NCI-H82 treated with DMSO at 0.1 percent for 48 hours (cell line): ENCODE measurements around the gene SRP54.
"Not testable (repeated sequence)": the region's sequence is repeated elsewhere in the genome, so short reads cannot be mapped to it uniquely, and the experiment has no call there.

Experiments
- DNase-seq: peaks from one replicate; lab custom pipeline; 2025; ENCODE audit not compliant: unreplicated experiment; lab: John Stamatoyannopoulos, UW

SRP54 gene

DNA sequence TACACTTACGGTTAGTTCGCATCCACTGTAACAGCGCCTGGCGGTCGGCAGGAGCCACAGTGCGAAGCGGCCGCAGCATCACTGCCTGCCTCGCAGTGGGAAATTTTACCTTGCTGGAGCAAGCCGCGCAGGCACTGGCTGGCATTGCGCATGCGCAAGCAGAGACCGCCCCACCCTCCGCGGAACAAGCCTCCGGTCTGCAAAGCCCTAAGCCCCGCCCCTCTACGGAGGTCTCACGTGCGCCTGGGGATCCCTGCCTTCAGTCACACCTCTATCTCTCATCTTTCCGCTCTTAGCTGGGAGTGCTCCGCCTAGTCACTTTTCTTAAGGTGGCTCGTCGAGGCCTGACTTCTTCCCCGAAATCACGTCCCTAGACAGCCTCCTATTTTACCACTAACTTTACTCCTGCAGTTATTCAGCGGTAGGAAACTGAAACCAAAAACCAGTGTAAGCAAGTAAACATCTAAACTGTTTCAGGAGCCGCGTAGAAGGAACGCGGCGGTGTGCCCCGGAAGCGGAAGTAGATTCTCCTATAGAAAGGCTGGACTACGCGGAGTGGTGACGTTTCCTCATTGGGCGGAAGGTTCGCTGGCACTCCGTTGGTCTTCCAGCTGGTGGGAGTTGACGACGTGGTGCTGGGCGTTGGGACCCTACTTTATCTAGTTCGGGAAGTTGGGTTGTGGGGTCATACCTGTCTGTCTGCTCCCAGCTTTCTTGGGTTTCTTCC lies at the start of gene SRP54:
SRP54 (plus strand) TSS at position 572 of the 727 bp plus-strand sequence. CDS start 13,718 bp downstream, outside the sequence.
- DNase-seq, result peak; percentile 93

GRCh38 chr14:34933301-34933700 lies 49.5 kb upstream of the SRP54 start:
- no peak for DNase-seq

DNA sequence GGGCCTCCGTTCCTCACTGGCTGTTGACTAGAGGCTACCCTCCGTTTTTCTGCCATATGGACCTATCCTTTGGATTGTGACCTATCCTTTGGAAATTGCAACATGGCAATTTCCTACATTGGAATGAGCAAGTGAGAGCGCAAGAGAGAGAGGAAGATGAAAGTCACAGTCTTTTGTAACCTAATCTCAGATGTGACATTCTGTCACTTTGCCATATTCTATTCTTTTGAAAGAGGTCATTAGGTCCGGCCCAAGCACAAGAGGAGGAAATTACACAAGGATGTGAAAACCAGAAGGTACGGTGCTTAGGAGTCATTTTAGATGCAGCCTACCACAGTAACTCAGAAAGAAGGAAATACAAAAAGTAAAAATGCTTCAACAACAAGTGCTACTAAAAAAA lies 47.3 kb upstream of the SRP54 start:
- DNase-seq, result no peak

- no peak for DNase-seq
These were observed 45.4 kb upstream of the SRP54 start for GRCh38 chr14:34937442-34937841.

GRCh38 chr14:34937876-34938275 lies 44.9 kb upstream of the SRP54 start:
- DNase-seq, result no peak

GRCh38 chr14:34943506-34943905 lies 39.3 kb upstream of the SRP54 start:
- DNase-seq, result no peak

DNA sequence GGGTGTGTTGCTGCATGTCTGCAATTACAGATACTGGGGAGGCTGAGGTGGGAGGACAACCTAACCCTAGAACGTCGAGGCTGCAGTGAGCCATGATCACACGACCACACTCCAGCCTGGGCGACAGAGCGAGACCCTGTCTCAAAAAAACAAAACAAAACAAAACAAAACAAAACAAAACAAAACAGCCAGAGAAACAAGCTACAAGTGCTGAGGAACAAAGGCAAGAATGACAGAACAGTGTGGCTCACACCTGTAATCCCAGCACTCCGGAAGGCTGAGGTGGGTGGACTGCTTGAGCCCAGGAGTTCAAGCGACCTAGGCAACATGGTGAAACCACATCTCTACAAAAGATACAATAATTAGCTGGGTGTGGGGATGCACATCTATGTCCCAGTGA lies 38.0 kb upstream of the SRP54 start:
- no peak for DNase-seq

DNA sequence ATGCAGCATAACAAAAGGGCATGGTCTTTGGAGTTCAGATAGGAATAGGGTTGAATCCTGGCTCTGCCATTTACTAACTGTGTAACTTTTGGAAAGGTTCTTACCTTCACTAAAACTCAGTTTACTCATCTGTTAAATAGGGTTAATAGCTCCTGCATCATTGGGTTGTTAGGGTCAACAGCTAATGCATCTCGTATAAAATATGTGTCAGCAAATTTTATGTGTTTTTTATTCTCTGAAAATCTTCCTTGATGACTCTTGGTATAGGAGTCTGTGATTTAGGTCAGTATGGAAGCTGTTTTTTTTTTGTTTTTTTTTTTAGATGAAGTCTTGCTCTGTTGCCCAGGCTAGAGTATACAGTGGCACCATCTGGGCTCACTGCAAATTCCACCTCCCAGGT lies 36.1 kb upstream of the SRP54 start:
- no peak for DNase-seq

DNA sequence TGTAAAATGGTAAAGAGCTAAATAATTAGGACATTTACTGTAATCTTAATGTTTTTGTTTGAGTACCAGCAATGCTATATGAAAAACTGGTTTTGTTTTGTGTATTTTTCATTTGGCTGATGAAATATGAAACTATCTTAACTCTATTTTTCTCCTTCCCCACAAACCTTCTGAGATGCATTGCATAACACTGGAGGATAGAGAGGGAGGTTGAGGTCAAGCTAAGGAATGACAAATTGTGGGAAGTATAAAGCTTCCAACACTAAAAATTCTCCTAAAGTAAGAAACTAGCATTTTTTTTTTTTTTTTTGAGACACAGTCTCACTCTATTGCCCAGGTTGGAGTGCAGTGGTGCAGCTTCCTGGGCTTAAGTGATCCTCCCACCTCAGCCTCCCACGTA lies 31.5 kb upstream of the SRP54 start:
- no peak for DNase-seq

DNA sequence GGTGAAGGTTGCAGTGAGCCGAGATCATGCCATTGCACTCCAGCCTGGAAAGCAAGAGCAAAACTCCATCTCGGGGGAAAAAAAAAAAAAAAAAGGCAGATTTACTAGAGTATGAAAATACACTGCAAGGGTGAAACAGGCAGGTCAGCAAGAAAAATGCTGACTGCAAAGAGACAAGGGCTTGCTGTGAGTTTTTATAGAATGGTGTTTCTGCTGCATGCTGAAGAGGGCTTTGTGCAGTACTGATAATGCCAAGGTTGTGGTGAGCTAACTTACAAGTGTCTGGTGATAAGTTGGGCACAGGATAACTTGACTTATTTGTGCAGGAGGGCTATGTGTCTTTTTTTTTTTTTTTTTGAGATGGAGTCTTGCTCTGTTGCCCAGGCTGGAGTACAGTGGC lies 25.9 kb upstream of the SRP54 start:
- no peak for DNase-seq

DNA sequence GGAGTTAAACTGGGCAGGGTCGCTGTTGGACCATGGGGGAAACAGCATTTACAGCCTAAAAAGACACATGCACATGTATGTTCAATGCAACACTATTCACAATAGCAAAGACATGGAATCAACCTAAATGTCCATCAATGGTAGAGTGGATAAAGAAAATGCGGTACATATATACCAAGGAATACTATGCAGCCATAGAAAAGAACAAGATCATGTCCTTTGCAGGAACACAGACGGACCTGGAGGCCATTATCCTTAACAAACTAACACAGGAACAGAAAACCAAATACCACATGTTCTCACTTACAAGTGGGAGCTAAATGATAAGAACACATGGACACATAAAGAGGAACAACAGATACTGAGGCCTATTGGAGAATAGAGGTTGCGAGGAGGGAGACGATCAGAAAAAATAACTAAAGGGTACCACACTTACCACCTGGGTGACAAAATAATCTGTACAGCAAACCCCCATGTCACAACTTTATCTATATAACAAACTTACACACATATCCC lies 25.0 kb upstream of the SRP54 start:
- DNase-seq, result no peak

DNA sequence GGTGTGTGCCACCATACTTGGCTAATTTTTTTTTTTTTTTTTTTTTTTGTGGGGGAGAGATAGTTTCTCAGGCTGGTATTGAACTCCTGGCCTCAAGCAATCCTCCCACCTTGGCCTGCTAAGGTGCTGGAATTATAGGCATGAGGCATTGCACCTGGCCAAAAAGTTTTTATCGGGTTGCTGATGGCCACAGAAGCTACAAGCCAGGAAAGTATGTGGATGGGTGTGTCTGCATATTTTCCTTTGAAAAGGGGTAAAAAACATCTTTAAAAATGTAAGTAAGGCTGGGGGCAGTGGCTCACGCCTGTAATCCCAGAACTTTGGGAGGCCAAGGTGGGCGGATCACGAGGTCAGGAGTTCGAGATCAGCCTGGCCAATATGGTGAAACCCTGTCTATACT lies 20.7 kb upstream of the SRP54 start:
- not testable (repeated sequence) for DNase-seq

GRCh38 chr14:34964977-34965764 lies 17.6 kb upstream of the SRP54 start:
- DNase-seq, result no peak

- DNase-seq, result no peak
These were observed 16.9 kb upstream of the SRP54 start for GRCh38 chr14:34965912-34966311.

GRCh38 chr14:34966413-34966812 lies 16.4 kb upstream of the SRP54 start:
- no peak for DNase-seq

DNA sequence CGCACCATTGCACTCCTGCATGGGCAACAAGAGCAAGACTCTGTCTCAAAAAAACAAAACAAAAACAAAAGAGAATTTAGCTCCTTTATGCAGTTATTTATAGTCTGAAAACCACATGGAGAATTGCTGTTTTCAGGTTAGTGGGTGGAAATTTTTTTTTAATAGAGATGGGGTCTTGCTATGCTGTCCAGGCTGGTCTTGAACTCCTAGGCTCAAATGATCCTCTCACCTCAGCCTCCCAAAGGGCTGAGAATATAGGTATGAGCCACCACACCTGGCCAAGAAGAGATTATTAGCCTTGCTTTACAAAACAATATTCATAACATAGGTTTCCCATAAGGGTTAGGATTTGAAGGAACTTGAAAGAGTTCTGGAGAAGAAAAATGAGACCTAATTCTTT lies 12.1 kb upstream of the SRP54 start:
- DNase-seq, result no peak

DNA sequence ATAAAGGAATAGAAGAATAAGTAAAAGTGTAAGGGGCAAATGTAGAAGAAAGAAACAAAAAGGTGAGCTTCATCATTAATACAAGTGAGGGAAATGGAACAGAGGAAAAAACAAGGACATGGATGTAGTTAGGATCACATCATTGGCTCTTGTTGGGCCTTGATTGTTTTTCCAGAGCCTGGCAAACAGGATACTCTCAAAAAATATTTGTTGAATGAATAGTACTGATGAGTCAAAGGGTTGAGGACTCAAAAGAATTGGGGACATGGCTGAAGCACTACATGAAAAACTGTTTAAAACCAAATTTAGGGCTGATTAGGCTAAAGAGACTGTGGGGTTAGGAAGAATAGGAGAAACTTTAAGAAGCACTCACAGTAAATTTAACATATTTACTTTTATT lies 11.4 kb upstream of the SRP54 start:
- no peak for DNase-seq

GRCh38 chr14:34971801-34972200 lies 11.0 kb upstream of the SRP54 start:
- no peak for DNase-seq

DNA sequence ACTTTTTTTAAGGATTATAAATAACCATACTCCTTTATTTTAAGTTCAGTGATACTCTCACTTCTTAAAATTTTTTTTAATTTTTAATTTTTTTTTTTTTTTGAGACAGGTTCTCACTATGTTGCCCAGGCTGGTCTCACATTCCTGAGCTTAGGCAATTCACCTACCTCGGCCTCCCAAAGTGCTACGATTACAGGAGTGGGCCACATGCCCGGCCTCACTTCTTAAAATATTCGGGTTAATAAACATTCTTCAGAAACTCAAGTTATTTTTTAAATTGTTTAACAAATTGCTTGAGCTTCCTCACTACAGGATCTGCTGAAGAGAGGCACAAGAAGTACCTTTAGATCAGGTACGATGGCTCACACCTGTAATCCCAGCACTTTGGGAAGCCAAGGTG lies 4.3 kb upstream of the SRP54 start:
- no peak for DNase-seq

- DNase-seq, result no peak
These were observed 2.4 kb upstream of the SRP54 start for GRCh38 chr14:34980337-34980900.

DNA sequence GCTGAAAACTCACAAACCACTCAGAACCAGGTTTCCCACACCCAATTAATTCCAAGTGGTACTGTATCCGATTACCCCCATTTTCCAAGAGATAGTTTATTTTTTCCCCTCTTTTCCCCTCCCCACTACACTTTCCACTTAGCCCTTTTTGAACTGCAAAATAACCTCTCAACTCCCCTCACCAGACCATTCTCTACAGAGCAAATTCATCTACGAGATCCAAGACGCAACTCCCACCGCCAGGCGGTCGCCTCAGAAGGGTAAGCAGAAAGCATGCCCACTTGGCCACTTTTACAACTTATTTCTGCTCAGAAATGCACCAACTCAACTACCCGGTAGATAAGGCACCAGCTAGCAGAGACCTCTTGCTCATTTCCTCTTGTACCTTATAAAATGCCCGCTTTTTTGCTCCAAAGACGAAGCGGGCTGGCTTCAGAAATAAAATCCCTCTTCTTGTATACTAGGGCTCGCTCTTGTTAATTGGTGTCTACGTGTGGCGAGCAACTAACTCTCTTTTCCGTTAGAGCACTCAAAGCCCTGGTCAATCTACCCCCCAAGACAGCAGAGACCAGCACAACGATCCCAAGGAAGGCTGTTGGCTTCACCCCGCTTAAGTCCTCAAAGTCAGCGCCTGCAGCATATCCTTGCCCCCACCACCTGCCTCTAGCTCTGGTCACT lies 910 bp upstream of the SRP54 start:
- no peak for DNase-seq
